Fibroblast of pulmonary artery (primary cell): ENCODE data around the gene GRID2.

Experiments
- DNase-seq: peaks from one replicate; pipeline ENCODE4 v3.0.0-alpha.2; 2010; ENCODE audit warnings: low read depth
- H3K4me3 ChIP-seq: replicated peaks from 2 replicates; pipeline ENCODE4 v1.5.1; 2011; ENCODE audit warnings: low read depth, mild to moderate bottlenecking, control low read depth, low read length, moderate library complexity
- TF ChIP-seq, protein P1 (sequence below): IDR thresholded peaks from 2 replicates; pipeline ENCODE4 v1.5.1; 2011; ENCODE audit warnings: mild to moderate bottlenecking, control low read depth, low read length, inconsistent platforms; ENCODE audit errors: missing control alignments

GRID2 gene

DNA sequence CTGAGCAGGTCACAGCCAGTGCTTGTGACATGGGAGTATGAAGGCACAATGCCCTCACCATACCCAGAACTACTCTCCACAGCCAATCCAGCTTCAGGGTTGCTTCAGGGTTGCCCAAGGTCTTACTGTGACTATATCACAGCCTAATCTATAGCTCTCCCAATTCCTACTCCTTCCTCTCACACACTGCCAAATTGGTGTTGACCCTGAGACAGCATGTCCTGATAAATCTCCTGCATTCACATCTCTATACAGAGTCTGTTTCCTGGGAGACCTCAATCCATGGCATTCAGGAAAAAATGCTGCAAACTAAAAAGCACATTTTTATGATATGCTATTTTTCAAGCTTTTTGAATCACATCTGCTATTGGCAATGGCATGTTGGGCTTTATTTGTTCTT, 456.7 kb downstream of the GRID2 start:
- TF ChIP-seq, protein P1, sequence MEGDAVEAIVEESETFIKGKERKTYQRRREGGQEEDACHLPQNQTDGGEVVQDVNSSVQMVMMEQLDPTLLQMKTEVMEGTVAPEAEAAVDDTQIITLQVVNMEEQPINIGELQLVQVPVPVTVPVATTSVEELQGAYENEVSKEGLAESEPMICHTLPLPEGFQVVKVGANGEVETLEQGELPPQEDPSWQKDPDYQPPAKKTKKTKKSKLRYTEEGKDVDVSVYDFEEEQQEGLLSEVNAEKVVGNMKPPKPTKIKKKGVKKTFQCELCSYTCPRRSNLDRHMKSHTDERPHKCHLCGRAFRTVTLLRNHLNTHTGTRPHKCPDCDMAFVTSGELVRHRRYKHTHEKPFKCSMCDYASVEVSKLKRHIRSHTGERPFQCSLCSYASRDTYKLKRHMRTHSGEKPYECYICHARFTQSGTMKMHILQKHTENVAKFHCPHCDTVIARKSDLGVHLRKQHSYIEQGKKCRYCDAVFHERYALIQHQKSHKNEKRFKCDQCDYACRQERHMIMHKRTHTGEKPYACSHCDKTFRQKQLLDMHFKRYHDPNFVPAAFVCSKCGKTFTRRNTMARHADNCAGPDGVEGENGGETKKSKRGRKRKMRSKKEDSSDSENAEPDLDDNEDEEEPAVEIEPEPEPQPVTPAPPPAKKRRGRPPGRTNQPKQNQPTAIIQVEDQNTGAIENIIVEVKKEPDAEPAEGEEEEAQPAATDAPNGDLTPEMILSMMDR: no peak

DNA sequence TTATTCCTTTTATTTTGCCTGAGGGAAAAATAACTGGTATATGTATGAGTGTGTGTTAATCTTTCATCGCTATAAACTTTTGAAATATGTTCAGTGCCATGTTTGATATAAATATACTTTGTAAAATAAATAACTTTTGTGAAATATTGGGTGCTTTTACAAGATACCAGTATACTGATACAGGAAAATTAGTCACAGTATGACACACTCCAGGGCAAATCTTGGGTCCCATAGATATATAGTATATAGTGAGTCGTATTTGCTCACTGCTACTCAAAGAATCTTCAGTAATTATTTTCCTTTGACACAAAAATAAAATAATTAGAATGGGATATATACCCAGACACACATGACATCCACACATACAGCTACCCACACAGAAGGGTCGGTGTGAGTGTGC, 472.3 kb downstream of the GRID2 start:
- H3K4me3 ChIP-seq: no peak overlapping the region
- TF ChIP-seq, protein P1: no peak
- no peak for DNase-seq

More for the DNA sequence above, 456.7 kb downstream of the GRID2 start:
- DNase-seq: no peak
- H3K4me3 ChIP-seq: no peak overlapping the region

DNA sequence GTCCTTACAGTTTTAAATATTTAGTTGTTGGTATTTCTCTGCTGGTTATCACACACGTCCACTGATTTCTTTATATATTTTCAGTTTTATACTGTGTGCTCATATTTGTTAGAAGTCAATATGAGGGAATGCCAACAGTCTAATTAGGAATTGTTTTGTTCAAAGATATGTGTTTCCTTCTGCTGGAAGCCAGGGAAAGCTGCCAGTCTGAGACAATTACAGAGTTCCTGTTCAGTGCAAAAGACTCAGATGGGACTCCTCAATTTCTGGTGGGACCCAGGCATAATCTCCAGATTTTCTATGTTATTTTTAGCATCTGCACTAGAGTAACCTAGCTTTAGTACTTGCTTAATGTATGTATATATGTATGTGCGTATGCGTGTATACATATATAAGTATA, 486.0 kb downstream of the GRID2 start:
- H3K4me3 ChIP-seq: no peak overlapping the region
- TF ChIP-seq, protein P1: no peak
- DNase-seq: no peak

DNA sequence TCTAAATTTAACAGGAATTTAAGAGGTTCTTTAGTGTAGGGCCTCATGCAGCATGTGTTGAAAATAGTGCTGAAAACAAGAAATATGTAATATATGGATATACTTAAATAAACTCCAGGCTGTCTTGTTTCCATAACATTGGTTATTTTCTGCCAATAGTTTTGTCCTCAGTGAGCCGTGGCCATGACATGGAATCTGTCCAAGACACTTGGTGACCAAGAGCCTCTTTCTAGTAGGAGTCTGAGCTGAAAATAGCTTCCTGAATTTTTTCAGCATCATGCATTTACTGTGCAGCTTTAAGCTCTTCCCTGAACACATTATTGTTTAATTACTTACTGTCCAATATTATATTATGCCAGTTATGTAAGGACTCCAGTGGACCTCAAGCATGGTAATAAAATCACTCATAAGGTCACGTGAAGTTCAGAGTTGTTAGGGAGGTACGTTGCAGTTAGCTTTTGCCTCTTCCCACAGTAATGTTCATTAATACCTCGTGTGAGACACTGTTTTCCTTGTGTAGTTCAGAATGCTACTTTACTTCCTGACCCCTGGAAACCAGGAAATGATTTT, 488.2 kb downstream of the GRID2 start:
- TF ChIP-seq, protein P1: no peak
- no peak overlapping the region for H3K4me3 ChIP-seq
- DNase-seq: no peak

DNA sequence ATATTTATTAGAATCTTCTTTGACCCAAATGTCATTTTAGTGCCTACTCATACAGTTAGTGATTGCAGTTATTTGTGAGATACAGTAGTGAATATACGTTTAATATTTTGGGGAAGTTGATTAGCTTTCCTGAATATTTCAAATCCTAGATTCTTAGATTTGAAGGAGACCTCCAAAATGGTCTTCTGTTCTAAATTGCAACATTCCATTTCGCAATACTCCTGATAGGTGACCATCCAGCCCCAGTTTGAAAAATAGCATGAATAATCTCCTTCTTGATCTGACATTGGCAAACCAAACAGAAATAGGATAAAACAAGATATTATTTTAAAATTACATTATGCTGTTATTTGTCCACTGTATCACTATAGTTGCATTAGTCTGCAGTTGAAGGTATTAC, 505.6 kb downstream of the GRID2 start:
- no peak for DNase-seq
- H3K4me3 ChIP-seq: no peak overlapping the region
- TF ChIP-seq, protein P1: no peak

DNA sequence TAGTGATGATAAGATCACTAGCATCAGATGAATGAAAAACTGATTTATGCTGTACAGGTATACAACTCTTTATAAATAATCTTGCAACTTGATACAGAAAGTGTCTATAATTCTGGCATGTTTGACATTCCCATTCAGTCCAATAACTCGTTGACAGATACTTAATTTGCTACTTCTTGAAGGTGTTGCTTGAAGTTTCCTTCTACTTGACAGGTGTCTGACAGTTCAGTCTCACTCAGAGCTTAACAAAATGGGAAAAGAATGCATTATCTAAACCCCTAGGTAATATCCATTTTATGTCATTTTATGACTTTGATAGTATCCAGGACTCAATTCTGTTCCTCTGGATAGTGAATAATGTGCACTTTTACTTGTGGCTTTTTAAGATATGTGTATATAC, 508.9 kb downstream of the GRID2 start:
- TF ChIP-seq, protein P1: no peak
- DNase-seq: no peak

DNA sequence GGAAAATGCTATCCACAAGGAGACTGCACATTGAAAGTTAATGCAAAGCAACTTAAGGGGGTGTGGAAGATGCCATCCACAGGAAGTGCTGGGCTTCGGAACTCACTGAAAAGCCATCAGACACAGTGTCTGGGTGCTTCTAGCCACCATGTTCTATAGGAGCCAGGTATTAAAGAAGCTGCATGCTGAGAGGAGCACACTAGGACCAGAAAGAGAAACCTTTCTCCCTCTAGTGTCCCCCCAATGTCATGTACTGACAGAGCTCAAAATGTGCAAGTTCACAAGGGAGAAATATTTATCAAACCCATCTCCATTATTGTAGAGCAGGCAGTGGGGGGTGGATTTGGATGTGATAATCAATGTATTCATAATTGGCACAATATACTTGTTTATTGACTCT, 510.9 kb downstream of the GRID2 start:
- TF ChIP-seq, protein P1: no peak
- H3K4me3 ChIP-seq: no peak overlapping the region
- DNase-seq: no peak

More for the DNA sequence above, 508.9 kb downstream of the GRID2 start:
- no peak overlapping the region for H3K4me3 ChIP-seq
